HG03565 (cell line): ENCODE data around the gene SUCNR1.
A peak's percentile ranks its signal among the peaks of the same experiment; 100 is the strongest.
"Not testable (repeated sequence)": the region's sequence is repeated elsewhere in the genome, so short reads cannot be mapped to it uniquely, and the experiment has no call there.

Source experiments
- ATAC-seq: cut with Tn5 transposase; IDR thresholded peaks from one replicate; pipeline ENCODE4 v1.9.1; 2021; ENCODE audit warnings: mild to moderate bottlenecking, moderate library complexity; ENCODE audit not compliant: unreplicated experiment

SUCNR1 gene

GRCh38 chr3:151873398-151873797 lies at the start of gene SUCNR1:
SUCNR1 (plus strand) TSS chr3:151873643; CDS start chr3:151879893, 6,250 bp downstream.
- no peak for ATAC-seq

- no peak for ATAC-seq
These were observed 45.6 kb upstream of the SUCNR1 start for GRCh38 chr3:151827816-151828215.

- ATAC-seq: no peak
These were observed 37.5 kb upstream of the SUCNR1 start for GRCh38 chr3:151835751-151836525.

- no peak for ATAC-seq
These were observed 36.4 kb upstream of the SUCNR1 start for GRCh38 chr3:151837057-151837456.

- ATAC-seq: peak; percentile 73
These were observed 34.7 kb upstream of the SUCNR1 start for GRCh38 chr3:151838574-151839312.

- ATAC-seq: no peak
These were observed 34.2 kb upstream of the SUCNR1 start for GRCh38 chr3:151839313-151839631.

GRCh38 chr3:151841801-151842200 lies 31.6 kb upstream of the SUCNR1 start:
- ATAC-seq: no peak

- ATAC-seq: no peak
These were observed 30.2 kb upstream of the SUCNR1 start for GRCh38 chr3:151843275-151843674.

- ATAC-seq: no peak
These were observed 28.0 kb upstream of the SUCNR1 start for GRCh38 chr3:151845306-151845905.

- ATAC-seq: not testable (repeated sequence)
These were observed 23.4 kb upstream of the SUCNR1 start for GRCh38 chr3:151850065-151850464.

- no peak for ATAC-seq
These were observed 21.2 kb upstream of the SUCNR1 start for GRCh38 chr3:151852074-151852811.

- no peak for ATAC-seq
These were observed 17.3 kb upstream of the SUCNR1 start for GRCh38 chr3:151856118-151856517.

GRCh38 chr3:151856641-151857040 lies 16.8 kb upstream of the SUCNR1 start:
- no peak for ATAC-seq

GRCh38 chr3:151859233-151859673 lies 14.2 kb upstream of the SUCNR1 start:
- no peak for ATAC-seq

- ATAC-seq: no peak
These were observed 13.5 kb upstream of the SUCNR1 start for GRCh38 chr3:151859905-151860304.

- no peak for ATAC-seq
These were observed 9.8 kb upstream of the SUCNR1 start for GRCh38 chr3:151863611-151864010.

- ATAC-seq: no peak
These were observed 8.9 kb upstream of the SUCNR1 start for GRCh38 chr3:151864423-151865101.

- ATAC-seq: no peak
These were observed 6.6 kb upstream of the SUCNR1 start for GRCh38 chr3:151866711-151867410.

GRCh38 chr3:151867666-151868065 lies 5.8 kb upstream of the SUCNR1 start:
- ATAC-seq: no peak

GRCh38 chr3:151869181-151869580 lies 4.3 kb upstream of the SUCNR1 start:
- ATAC-seq: no peak
